GM18505 (cell line): Measurements from ENCODE around the gene PGBD1.

Source experiments
- ATAC-seq: cut with Tn5 transposase; IDR thresholded peaks from one replicate; pipeline ENCODE4 v1.9.1; 2021; ENCODE audit not compliant: unreplicated experiment
- POLR2A ChIP-seq: IDR thresholded peaks from 4 replicates; pipeline ENCODE4 v1.6.1; 2011; ENCODE audit warnings: borderline replicate concordance; ENCODE audit not compliant: insufficient read depth, insufficient read length; ENCODE audit errors: extremely low read depth

The PGBD1 gene

DNA sequence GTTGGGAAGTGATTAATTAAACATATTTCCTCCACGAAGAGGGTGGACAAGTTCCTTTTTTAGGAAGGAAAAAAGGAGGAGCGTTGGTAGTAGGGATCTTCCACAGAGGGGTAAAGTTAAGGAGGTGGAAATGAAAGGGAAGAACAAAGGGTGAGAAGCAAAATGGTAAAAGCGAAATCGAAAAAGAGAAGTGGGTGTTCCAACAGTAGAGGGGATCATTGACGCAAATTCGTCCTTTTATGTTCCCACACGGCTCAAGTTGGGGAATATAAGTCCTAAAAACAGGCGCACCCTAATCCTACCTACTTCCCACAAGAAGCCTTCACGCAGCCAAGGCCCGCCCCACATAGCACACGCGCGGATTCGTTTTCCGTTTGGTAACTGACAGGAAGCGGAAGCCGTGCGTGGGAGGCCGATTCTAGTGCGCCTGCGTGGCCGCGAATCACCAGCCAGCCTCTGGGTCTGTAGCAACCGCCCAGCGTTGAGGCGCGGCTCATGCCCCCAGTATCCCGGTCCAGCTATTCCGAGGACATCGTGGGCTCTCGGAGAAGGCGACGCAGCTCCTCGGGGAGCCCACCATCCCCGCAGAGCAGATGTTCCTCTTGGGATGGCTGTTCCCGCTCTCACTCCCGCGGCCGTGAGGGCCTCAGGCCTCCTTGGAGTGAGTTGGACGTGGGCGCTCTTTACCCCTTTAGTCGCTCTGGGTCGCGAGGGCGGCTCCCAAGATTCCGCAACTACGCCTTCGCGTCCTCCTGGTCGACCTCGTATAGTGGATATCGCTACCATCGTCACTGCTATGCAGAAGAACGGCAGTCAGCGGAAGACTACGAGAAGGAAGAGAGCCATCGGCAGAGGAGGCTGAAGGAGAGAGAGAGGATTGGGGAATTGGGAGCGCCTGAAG lies 22.2 kb upstream of the PGBD1 start, which contains the start of gene NKAPL:
TSS of gene NKAPL (plus strand) at position 421 of the 901 bp plus-strand sequence. CDS start at position 496, 75 bp downstream.
- no peak for ATAC-seq
- TF ChIP-seq POLR2A, result no peak

GRCh38 chr6:28263922-28264321 lies 17.4 kb upstream of the PGBD1 start:
- no peak for ATAC-seq
- TF ChIP-seq POLR2A, result no peak

DNA sequence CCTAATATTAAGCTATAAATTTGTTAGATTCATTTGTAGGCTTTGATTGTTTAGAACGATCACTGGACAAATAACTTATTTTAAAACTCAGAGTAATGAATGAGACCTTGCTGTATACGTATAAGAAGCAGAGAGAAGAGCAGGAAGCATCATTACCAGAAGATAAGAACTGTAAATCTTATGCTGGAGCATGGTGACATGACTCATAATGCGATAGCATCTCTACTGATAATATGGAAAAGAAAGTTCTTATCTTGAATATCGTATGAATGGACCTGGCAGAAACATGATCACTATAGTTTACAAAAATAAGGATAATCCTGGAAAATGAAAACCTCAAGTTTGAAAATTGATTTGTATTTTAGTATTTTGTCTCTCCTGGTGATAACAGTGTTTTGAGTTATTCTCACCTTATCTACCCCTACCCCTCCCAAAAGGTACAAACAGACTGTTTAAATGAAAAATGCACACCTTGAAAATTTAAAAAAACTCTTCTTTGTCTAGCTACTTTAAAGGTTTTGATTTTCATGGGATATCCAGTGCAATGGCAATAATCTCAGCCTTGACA lies 16.5 kb upstream of the PGBD1 start:
- ATAC-seq, result no peak
- no peak for TF ChIP-seq POLR2A

GRCh38 chr6:28266563-28266961 lies 14.8 kb upstream of the PGBD1 start:
- no peak for TF ChIP-seq POLR2A
- ATAC-seq, result no peak

GRCh38 chr6:28266962-28267694 lies 14.2 kb upstream of the PGBD1 start, which contains the start of gene ZSCAN26:
Gene ZSCAN26 (plus strand): TSS chr6:28267143. CDS start chr6:28271920, 4,777 bp downstream.
- ATAC-seq, result peak; percentile 89
- peak; percentile 78 for TF ChIP-seq POLR2A

GRCh38 chr6:28267695-28268059 lies 13.7 kb upstream of the PGBD1 start:
- no peak for ATAC-seq
- no peak for TF ChIP-seq POLR2A

DNA sequence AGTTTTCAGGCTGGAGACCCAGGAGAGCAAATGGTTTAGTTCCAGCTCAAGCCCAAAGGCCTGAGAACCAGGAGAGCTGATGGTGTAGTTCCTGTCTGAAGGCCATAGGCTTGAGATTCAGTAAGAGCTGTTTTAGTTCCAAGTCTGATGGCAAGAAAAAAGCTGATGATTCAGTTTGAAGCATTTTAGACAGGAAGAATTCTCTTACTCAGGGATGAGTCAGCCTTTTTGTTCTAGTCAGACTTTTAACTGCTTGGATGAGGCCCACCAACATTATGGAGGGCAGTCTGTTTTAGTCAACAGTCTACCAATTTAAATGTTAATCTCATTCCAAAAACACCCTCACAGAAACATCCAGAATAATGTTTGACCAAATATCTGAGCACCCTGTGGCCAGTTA lies 11.9 kb upstream of the PGBD1 start:
- no peak for ATAC-seq
- no peak for TF ChIP-seq POLR2A

GRCh38 chr6:28274888-28275287 lies 6.5 kb upstream of the PGBD1 start:
- TF ChIP-seq POLR2A, result no peak
- no peak for ATAC-seq

- no peak for ATAC-seq
These were observed 3.6 kb upstream of the PGBD1 start for GRCh38 chr6:28277746-28278145.

GRCh38 chr6:28280595-28281287 lies 631 bp upstream of the PGBD1 start:
- no peak for TF ChIP-seq POLR2A
- no peak for ATAC-seq

More at GRCh38 chr6:28277746-28278145, 3.6 kb upstream of the PGBD1 start:
- no peak for TF ChIP-seq POLR2A

GRCh38 chr6:28282926-28283325 lies 1.6 kb downstream of the PGBD1 start:
- no peak for ATAC-seq
- no peak for TF ChIP-seq POLR2A

DNA sequence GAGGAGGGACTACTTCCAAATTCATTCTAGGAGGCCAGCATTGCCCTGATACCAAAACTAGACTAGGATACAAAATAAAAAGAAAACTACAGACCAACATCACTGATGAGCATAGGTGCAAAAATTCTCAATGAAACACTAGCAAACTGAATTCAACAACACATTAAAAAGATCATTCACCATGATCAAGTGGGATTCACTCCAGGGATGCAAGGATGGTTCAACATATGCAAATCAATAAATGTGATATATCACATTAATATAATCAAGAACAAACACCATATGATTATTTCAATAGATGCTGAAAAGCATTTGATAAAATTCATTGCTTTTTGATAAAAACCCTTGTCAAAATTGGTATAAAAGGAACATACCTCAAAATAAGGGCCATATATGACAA lies 10.2 kb downstream of the PGBD1 start:
- no peak for TF ChIP-seq POLR2A
- ATAC-seq, result no peak

GRCh38 chr6:28295326-28295725 lies 14.0 kb downstream of the PGBD1 start:
- ATAC-seq, result no peak
- TF ChIP-seq POLR2A, result no peak
